ENCODE measurements around the gene TBC1D10B.
"Not testable (repeated sequence)": the region's sequence is repeated elsewhere in the genome, so short reads cannot be mapped to it uniquely, and the experiment has no call there.

The TBC1D10B gene

DNA sequence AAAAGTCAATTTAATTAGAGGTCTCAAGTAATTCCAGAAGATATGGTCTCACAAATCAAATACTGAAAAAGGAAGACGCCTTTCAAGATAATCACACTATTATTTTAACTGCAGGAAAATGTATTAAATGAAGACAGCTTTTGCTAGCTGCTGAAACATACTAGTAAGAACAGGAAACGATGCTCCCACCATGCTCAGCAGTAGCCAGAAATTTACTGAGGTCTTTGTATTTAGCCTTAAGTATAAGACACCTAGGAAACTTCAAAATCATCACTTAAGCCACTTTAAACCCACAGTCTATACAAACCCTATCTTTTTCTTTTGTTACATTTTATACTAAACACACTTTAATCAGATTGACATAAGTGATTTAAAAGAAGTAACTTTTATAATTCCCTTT lies 51.6 kb downstream of the TBC1D10B start:
- DNase-seq: not testable (repeated sequence)

DNA sequence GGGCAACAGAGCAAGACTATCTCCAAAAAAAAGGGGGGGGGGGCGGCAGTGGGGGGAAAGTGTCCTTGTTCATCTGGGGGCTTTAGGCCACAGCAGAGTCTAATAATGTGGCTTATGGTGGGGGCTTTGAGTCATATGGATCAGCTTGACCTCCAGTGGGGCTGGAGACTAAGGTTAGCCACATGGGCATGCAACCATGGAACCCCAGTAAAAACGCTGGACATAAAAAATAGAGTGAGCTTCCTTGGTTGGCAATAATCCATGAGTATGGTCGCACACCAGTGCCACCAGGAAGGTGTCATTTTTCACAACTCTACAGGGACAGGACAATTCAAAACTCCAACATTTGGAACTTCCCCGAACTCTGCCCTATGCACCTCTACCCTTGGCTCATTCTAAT lies 59.4 kb downstream of the TBC1D10B start:
- not testable (repeated sequence) for DNase-seq

DNA sequence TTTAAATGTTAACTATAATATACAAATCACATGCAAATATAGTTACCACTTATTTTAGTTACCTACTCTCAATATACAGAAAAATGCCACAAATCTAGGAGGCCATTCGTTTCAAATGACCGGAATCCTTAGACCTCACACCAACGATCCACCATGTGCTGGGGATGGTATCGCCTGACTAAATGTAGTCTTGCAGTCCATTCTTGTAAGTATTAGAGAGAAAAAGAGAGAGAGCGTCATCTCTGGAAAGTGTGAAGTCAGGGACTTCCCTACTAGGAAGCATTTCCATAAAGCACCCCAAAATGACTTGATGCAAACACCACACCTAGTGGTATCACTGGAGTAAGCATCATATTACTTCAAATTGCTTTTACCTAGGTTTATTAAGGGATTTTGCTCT lies 61.0 kb downstream of the TBC1D10B start:
- DNase-seq: not testable (repeated sequence)

Measured in DMS79 treated with DMSO at 0.1 percent for 48 hours (cell line).